ENCODE results near the gene C7orf25.
"Not testable (repeated sequence)": the region's sequence is repeated elsewhere in the genome, so short reads cannot be mapped to it uniquely, and the experiment has no call there.

The C7orf25 gene

DNA sequence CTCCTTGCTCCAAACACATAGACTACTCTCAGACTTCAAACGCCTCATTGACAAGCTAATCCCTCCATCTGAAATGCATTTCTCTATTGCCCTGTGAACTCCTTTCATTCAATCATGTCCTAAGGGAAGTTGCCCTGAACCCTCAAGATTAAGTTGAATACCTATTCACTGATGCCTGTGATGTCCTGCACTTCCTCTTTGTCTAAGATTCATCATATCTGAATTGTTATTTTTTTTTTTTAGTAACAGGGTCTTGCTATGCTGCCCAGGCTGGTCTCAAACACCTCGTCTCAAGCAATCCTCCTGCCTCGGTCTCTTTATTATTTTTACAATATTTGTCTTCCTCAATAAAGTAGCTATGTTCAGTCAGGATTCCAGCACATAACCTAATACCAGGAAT lies 16.9 kb upstream of the C7orf25 start:
- no peak for DNase-seq

DNA sequence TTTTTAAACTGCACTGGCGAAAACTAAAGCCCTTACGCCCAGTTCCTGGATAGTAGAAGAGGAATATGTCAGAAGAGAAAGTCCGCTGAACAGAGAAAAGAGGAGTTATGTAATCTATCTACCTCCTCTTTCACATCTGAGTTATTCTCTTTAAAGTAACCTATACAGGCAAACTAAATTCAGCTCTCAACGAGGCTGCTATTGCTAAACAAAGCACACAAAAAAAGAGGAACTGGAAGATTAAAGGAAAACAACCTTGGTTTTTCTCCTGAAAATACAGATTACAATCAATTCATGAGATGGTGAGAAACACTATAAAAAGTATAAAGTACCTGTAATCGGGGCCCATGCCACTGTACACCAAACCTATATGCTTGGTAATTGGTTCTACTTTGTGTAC lies 14.3 kb upstream of the C7orf25 start:
- DNase-seq, result no peak

DNA sequence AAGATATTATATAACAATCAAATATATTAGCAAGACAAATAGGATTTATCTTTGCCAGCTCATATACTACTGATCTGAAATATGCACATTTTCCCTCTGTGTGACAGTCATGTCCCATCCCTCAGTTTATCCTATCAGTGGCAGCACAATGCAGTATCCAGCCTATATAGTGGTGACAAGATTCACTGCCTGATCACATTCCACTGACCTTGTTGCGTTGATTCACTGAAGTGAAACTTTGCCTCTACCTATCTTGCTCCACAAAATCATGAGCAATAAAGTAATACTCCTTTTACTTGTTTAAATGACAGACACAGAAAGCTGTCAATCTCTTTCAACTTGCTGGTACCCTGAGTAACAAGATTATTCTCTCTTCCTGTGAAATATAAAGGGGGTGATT lies 13.8 kb upstream of the C7orf25 start:
- no peak for DNase-seq

DNA sequence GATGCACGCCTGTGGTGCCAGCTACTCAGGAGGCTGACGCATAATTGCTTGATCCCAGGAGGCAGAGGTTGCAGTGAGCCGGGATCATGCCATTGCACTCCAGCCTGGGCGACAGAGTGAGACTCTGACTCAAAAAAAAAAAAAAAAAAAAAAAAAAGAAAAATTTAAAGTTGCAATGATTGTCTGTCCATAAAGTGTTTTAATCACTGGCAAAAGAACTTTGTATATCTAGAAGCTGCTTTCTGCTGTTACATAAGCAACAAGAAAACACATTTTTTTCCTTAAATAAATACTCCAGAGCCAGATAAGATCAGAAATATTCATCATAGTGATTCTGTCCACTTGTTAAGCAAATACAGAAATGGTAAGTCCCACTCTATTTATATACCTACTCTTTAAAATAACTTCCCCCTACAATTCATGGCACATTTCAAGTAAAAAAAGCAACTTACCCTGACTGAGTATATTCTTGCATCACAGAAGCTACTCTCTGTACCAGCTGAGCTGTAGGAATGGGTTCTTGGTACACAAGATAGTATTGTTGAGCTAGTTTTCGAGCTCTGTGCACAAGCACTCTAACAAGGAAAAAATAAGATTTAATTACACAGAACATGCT lies 12.5 kb upstream of the C7orf25 start:
- no peak for DNase-seq

DNA sequence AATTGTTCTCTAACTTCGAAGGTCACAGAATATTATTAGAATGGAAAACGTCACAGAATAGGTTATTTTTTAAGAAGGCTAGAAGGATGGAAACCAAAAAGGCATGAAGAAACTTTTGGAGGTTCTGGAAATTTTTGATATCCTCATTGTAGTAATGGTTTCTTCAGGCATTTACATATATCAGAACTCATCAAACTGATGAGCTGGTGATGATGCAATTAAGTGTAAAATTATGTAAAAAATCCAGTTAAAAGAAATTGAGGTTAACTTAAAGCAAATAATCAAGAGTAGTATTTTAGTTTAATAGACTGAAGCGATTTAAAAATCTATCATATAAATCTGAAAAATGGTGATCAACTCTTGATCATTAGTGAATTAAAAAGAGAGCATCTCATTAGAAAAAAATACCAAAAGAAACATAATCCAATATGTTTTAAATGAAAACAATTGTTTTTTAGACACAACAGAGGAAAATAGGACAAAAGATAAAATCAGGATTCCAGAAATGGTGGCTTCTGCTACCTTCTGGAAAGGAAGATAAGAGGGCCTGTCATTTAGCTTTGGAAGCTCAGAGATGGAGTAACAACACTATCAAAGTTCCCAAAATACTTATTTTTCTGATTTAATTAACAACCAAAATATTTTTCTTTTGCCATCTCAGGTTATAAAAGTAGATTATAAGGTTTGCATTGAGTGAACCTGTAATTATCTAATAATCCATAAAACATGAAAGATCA lies 10.3 kb upstream of the C7orf25 start:
- DNase-seq, result no peak

DNA sequence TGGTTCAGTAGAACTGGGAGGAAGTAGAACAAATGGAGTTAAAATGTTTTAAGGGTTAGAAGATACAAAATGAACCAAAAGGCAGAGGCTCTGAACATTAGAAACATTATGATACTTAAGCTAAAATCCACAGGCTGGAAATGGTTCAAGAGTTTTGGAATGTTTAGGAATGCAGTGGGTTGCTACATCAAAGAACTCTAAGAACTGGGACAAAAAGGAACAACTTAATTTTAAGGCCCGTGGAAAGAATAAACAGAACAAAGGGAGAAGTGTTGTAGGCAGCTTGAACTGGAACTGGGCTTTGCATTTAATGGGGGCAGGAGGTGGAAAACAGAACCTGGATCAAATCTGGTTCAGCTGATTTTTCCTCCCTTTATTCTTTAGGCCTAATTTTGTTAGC lies 3.5 kb upstream of the C7orf25 start:
- DNase-seq, result no peak

DNA sequence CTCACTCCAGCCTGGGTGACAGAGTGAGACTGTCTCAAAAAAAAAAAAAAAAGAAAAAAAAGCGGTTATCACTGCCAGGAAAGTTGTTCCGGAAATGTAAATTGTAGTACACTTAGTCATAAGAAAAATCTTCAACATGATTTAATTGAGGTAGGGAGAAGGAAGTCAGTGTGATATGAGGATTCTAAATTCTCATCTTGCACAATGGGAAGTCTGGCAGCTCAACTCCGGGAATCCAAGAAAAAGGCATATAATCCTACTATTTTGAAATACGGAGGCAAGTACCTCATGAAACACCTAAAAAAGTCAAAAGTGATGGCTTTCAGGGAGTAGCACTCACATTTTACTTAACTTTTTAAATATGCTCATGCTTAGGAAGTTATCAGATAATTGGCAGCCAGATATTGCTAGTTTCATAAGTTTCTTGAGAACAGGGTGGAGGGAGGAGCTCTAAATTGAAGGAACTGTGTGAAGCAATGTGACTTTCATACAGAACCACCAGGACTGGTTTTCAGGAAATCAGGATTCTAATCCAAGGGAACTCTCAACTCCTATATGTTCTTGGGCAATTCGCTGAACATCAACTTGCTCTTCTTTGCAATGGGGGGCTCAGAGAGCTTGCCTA lies 2.7 kb upstream of the C7orf25 start:
- no peak for DNase-seq

DNA sequence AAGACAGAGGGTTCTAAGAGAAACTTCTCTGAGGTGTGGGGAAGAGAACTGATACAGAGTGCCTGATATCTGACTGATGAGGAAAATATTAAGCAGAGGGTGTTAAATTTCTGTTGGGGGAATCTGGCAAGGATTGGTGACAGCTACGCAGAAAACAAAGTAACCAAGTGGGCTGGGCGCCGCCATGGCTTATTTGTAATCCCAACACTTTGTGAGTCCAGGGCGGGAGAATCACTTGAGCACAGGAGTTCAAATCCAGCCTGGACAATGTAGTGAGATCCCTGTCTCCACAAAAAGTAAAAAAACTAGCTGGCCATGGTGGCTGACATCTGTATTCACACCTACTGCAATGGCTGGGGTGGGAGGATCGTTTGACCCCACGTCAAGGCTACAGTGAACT lies 2.1 kb upstream of the C7orf25 start:
- DNase-seq, result no peak

DNA sequence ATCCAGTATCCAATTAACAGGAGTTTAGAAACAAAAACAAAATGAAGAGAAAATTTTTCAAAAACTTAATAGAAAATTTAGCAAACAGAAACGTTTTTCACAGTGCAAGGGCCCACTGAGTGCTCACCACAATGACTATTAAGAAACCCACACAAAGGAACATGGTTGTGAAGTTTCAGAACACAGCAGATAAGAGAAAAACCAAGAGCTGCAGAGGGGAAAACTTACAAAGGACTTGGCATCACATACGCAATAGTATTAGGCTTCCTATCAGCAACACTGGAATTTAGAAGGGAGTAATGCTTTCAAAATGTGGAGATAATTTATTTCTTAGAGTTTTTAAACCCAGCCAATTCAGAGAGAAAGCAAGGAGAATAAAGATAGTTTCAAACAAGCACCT lies 1.7 kb upstream of the C7orf25 start:
- DNase-seq, result no peak

DNA sequence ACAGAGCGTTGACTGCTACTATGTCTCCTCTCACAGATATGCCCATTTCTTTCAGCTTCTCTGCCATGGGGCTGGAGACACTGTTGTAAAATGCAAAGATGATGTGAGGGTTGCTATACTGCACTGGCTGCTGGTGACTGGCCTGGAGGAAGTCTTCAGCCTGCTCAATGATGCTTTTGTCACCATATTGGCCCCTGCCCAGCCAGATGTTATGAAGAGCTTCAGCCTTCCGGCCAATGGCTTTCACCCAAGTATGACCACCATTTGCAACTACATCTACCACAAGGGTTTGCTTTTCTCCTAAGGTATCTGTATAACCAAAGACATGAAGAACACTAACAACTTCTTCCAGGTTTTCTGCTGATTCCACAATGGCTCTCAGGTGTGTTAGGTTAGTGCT lies 1.6 kb downstream of the C7orf25 start:
- DNase-seq, result no peak

DNA sequence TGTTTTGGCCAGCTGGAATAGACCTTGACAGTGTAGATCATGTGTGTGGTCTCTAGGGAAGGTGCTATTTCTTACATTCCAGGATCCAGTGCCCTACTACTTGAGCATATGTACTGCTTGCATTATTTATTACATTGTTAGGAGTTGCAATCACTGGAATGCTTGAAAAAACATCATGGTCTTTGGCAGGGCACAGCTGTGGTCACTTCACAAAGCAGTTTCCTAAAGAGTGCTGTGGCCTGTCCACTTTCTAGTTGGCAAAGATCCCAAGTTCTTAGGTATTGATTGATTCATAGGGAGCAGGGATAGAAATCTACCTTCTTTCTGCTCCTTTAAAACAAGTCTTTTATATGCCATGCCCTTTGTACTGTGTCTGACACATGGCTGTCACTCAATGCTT lies 4.6 kb downstream of the C7orf25 start:
- no peak for DNase-seq

DNA sequence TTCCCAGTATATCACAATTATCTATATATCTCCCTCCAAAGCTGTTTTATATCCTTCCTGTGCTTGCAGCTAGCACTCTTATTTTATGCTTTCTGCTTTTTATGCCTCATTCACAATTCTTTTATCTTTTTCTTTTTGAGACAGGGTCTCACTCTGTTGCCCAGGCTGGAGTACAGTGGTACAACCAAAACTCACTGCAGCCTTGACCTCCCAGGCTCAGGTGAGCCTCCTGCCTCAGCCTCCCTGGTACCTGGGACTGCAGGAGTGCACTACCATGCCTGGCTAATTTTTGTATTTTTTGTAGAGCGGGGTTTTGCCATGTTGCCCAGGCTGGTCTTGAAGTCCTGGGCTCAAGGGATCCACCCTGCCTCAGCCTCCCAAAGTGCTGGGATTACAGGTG lies 5.7 kb downstream of the C7orf25 start:
- no peak for DNase-seq

DNA sequence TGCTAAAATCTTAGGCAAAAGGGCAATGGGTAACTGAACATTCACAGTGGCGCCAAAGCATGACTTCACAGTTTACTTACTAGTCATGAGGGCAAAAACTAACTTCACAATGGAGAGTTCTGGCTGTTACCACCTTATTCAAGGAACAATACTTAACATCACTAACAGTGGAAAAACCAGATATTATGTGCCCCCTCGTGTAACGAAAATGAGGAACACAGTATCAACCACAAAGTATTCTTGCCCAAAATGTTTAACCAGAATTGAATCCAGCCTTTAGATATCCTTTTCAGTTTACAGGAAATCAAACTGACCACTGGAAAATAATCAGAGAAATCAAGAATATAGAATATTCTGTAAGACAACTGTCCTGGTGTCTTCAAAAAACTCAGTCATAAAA lies 9.5 kb downstream of the C7orf25 start:
- DNase-seq, result no peak

DNA sequence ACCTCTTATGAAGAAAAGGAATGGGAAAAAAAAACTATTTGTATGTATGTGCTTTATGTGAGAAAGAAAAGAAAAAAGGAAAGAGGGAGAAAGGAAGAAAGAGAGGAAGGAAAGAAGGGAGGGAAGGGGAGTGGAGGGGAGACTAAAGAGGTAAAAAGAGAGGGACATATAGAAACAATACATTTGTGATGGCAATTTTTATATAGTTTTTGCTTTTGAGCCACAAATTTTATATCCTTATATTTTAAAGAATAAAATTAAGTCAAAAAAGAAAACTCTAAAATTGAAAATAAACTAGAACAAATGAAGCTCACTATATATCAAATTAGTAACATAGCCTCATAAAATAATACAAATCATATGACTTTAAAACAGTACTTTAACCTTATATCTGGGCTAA lies 11.0 kb downstream of the C7orf25 start:
- no peak for DNase-seq

DNA sequence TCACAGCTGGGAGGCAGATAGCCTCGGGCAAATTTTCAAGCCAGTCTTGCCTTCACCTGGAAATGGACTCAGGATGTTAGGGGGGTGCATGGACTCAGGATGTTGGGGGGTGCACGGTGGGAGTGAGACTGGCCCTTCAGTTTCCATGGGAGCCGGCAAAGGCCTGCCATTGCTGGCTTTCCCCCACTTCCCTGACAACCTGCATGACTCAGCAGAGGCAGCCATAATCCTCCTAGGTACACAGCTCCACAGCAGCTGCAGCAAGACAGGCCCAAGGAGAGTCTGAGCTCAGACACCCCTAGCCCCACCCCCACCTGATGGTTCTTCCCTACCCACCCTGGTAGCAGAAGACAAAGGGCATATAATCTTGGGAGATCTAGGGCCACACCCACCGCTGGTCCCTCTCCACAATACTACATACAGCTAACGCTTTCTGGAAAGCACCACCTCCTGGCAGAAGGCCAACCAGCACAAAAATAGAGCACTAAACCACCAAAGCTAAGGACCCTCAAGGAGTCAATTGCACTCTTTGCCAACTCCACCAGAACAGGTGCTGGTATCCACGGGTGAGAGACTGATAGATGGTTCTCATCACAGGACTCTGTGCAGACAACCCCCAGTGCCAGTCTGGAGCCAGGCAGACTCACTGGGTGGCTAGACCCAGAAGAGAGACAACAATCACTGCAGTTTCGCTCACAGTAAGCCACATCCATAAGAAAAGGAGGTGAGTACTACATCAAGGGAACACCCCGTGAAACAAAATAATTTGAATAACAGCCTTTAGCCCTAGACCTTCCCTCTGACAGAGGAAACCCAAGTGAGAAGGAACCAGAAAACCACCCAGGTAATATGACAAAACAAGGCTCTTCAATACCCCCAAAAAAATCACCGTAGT lies 18.3 kb downstream of the C7orf25 start:
- DNase-seq, result no peak

DNA sequence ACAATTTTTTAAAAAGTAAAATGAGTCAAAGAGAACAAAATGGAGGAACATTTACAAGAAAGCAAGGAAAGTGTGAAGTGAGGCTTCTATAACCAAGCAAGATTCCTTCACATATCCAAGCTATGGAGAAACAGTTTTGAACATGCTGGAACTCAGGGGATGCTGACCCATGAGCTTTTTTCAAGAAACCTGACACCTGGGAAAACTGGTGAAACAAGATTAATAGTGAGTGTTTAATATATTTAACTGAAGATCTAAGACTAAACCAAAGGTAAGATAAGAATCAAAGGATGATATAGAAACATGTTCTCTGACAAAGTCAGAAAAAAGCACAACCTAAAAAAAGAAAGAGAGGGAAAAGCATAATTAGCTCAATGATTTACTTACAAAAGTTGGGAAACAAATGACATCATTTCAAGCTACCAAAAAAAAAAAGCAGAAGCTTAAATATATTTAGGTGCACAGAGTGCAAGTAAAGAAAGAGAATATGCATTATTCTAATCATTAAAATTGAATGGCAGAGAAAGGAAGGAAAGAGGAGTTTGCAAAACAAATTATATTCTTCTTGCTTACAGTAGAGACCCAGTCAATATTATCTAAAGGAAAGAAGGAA lies 24.9 kb downstream of the C7orf25 start:
- no peak for DNase-seq

DNA sequence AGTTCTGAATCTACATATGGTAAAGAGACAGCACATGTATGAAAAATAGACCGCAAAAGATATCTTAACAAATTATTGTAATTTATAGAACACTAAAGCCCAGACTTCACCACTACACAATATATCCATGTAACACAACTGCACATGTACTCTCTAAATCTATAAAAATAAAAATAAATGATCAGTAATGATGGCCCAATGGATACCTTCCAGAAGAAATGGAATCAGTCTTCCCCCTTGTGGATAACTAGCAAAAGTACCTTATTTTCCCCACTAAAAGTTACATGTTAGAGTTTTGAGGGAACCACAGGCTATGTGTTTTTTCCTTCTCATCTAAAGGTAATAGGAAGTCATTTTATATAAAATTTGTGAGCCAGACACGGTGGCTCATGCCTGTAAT lies 25.7 kb downstream of the C7orf25 start:
- no peak for DNase-seq

DNA sequence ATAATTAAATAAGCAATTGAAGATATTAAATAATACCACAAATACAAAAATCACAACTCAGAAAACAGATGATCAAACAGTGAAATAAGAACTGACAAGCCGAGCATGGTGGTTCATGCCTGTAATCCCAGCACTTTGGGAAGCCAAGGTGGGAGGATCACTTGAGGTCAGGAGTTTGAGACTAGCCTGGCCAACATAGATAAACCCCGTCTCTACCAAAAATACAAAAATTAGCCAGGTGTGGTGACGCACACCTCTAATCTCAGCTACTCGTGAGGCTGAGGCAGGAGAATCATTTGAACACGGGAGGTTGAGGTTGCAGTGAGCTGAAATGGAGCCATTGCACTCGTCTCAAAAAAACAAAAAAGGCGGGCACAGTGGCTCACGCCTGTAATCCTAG lies 26.7 kb downstream of the C7orf25 start:
- not testable (repeated sequence) for DNase-seq

DNA sequence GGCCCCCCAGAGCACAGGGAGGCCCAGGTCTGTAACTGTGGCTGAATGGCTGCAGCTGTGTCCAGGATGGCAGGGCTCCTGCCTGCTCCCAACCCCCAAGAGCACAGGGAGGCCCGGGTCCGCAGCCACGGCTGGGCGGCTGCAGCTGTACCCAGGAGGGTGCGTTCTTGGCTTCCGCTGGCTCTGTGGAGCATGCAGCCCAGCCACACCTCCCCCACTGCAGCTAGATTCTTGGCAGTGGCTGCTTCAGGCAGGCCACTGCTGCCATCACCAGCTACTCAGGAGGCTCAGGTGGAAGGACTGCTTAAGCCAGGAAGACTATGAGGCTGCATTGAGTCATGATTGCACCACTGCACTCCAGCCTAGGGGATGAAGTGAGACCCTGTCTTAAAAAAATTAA lies 27.9 kb downstream of the C7orf25 start:
- DNase-seq, result no peak

DNA sequence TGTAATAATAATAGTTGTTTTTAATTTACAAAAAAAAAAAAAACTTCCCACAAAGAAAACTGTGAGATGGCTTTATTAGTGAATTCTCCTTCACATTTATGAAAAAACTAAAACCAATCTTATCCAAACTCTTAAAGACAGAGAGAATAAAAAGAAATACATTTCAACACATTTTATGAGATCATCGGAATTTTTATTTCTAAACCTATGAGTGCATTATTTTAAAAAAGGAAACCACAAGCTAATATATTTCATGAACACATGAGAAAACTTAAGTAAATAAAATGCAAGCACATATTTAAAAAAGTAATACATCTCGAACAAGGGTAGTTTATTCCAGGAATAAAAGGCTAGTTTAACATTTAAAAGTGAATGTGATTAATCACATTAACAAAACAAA lies 31.5 kb downstream of the C7orf25 start:
- no peak for DNase-seq

DNA sequence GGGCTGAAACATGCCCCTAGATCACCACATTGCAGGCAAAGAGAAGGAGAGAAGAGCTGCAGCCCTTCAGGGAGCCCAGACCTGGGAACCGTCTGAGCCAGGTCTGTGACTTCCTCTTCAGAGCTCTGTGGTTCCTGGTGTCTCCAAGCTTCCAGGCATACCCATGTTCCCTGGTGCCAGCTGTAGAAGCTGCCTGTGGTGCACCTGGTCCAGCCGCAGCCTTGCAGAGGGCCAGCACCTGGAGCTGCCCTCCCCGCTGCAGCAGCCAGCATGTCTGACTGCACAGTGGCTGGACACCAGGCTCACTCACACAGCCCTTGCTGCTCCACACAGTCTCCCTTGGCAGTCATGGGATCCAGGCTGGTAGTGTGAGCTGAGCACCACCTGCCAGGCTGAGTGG lies 33.6 kb downstream of the C7orf25 start:
- DNase-seq, result no peak

DNA sequence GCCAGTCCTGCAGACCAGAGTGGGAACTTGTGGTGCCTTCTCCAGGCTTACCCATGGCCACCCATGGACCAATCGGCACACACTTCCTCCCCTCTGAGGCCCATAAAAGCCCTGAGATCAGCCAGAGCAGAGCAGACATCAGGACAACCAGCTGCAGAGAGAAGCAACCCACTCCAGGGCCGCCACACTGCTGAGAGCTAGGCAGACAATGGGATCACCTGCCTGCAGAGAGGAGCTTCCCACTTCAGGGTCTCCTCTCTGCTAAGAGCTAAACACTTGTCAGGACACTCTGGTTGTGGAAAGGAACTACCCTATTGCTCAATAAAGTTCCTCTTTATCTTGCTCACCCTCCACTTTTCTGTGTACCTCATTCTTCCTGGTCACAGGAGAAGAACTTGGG lies 34.0 kb downstream of the C7orf25 start:
- DNase-seq, result no peak

Data from activated gamma-delta T cell (primary cell).